ENCODE measurements around the gene CFL1.
A peak's percentile ranks its signal among the peaks of the same experiment; 100 is the strongest.

CFL1 gene

GRCh38 chr11:65857853-65858680 is at the start of gene CFL1:
CFL1 (minus strand) TSS chr11:65858180; CDS start chr11:65858099, 81 bp downstream.
- peak within 1 kb of the TSS; percentile 93 for H3K4me3 ChIP-seq (ENCODE audit: low read depth, low read length)
- no peak for TF ChIP-seq CTCF (IDR thresholded peaks at IDR 0.05; ENCODE audit: control insufficient read depth, extremely low read depth, insufficient read depth)
- peak; percentile 93 for DNase-seq (ENCODE audit: low read depth)

- no peak for TF ChIP-seq CTCF (IDR thresholded peaks at IDR 0.05; ENCODE audit: control insufficient read depth, extremely low read depth, insufficient read depth)
- H3K4me3 ChIP-seq (ENCODE audit: low read depth, low read length), result no peak overlapping the region
- DNase-seq (ENCODE audit: low read depth), result no peak
Measured at GRCh38 chr11:65906602-65907001, 48.6 kb upstream of the CFL1 start.

GRCh38 chr11:65903715-65904114 is 45.7 kb upstream of the CFL1 start:
- DNase-seq (ENCODE audit: low read depth), result no peak
- no peak overlapping the region for H3K4me3 ChIP-seq (ENCODE audit: low read depth, low read length)
- TF ChIP-seq CTCF (IDR thresholded peaks at IDR 0.05; ENCODE audit: control insufficient read depth, extremely low read depth, insufficient read depth), result no peak

GRCh38 chr11:65903068-65903481 is 45.1 kb upstream of the CFL1 start:
- no peak overlapping the region for H3K4me3 ChIP-seq (ENCODE audit: low read depth, low read length)
- DNase-seq (ENCODE audit: low read depth), result no peak
- no peak for TF ChIP-seq CTCF (IDR thresholded peaks at IDR 0.05; ENCODE audit: control insufficient read depth, extremely low read depth, insufficient read depth)

GRCh38 chr11:65900899-65901180 is 42.9 kb upstream of the CFL1 start:
- H3K4me3 ChIP-seq (ENCODE audit: low read depth, low read length), result peak overlapping the region; percentile 46
- no peak for DNase-seq (ENCODE audit: low read depth)
- TF ChIP-seq CTCF (IDR thresholded peaks at IDR 0.05; ENCODE audit: control insufficient read depth, extremely low read depth, insufficient read depth), result no peak

GRCh38 chr11:65900125-65900898 is 42.3 kb upstream of the CFL1 start, which contains the start of gene FOSL1:
FOSL1 (minus strand) TSS chr11:65900388; CDS start chr11:65900339, 49 bp downstream.
- no peak for TF ChIP-seq CTCF (IDR thresholded peaks at IDR 0.05; ENCODE audit: control insufficient read depth, extremely low read depth, insufficient read depth)
- peak within 1 kb of the TSS; percentile 46 for H3K4me3 ChIP-seq (ENCODE audit: low read depth, low read length)
- DNase-seq (ENCODE audit: low read depth), result peak; percentile 60

Measured in LNCaP clone FGC (cell line).